Ureter (tissue), 1 donor: ENCODE results near the gene P2RX7. TPM values are rescaled to one million over a fixed set of nuclear protein-coding genes. Genes with fewer than 3 reads are reported as not detected.
"Not testable (repeated sequence)": the region's sequence is repeated elsewhere in the genome, so short reads cannot be mapped to it uniquely, and the experiment has no call there.

Source experiments
- DNase-seq: peaks from one replicate; pipeline ENCODE4 v3.0.0-alpha.2; 2020; ENCODE audit warnings: low spot score
- total RNA-seq: library from RNA; stranded (reverse); gene quantifications from one replicate; pipeline ENCODE4 v1.2.4, GENCODE V29; 2023
- donor health status: DM: yes; HTN: yes; CAD: no.

The P2RX7 gene
- total RNA-seq, 1 donor from 2014 or later = 1.8 TPM

DNA sequence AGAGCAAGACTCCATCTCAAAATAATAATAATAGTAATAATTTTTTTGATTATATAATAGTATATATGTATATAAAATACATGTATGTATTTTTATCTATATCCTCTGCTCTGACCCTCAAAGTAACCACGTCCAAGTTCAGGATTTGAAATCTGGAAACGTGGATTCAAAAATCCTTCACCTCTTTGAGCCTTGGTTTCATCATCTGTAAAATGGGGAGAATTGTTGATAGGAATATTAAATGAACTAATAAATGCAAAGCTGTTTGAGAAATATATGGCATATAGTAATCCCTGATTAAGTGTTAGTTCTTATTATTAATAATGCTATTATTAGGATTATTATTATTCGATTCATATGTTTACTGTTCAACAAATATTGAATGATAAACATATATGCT, 2.6 kb downstream of the P2RX7 start:
- no peak for DNase-seq

- DNase-seq = no peak
Measured at GRCh38 chr12:121137512-121137911, 4.8 kb downstream of the P2RX7 start.

DNA sequence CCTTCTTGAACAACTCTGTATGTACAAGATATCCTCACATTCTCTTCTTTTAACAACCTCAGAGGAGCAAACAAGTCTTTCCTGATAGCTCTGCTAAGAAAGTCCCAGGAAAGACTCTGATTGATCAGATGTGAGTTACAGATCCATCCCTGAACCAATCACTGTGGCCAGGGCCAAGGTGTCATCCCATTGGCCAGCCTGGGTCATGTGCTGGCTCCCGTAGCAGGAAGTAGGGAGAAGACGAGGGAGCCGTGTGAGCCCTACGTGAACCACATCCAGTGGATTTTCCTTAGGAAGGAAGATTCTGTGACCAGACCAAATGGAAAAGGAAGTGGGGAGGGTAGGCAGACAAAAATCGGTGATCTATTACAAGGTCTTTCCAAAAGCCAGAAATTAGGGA, 5.6 kb downstream of the P2RX7 start:
- no peak for DNase-seq

DNA sequence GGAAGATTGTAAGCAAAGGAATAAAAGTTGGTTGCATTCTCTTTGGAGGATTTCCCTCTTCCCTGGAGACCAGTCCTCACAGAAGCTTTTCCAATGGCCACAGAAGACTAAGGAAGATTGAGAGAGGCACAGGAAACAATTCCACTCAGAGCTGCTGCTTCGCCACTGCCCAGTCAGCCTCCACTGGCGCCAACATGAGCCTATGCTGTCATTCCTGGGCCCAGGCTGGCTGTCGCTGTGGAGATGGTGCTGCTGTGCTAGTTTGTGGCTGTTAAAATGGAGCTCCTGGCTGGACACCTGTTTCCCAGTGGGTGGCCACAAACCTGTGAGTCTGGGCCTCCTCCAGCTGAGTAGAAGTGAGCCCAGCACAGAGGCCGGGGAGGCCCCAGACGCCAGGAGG, 6.6 kb downstream of the P2RX7 start:
- no peak for DNase-seq

DNA sequence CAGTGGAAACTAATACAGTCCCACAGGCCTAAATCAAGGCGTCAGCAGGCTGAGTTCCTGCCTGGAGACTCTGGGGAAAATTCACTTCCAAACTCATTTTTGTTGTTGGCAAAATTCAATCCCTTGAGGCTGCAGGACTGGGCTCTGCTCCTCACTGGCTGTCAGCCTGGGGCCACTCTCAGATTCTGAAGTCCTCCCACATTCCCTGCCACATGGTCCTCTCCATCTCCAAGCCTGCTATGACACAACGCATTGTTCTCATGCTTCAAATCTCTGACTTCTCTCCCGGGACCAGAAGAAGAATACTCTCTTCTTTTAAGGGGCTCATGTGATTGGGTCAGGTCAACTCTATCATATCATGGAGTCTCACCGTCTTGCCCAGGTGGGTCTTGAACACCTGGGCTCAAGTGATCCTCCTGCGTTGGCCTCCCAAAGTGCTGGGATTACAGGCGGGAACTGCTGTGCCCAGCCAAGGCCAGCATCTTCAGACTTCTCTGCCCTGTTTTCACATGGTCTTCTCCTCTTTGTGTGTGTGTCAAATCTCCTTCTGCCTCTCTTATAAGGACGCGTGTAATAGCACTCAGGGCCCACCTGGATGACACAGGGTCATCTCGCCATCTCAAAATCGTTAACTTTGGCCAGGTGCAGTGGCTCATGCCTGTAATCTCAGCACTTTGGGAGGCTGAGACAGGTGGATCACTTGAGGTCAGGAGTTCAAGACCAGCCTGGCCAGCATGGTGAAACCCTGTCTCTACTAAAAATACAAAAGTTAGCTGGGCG, 9.7 kb downstream of the P2RX7 start:
- no peak for DNase-seq

DNA sequence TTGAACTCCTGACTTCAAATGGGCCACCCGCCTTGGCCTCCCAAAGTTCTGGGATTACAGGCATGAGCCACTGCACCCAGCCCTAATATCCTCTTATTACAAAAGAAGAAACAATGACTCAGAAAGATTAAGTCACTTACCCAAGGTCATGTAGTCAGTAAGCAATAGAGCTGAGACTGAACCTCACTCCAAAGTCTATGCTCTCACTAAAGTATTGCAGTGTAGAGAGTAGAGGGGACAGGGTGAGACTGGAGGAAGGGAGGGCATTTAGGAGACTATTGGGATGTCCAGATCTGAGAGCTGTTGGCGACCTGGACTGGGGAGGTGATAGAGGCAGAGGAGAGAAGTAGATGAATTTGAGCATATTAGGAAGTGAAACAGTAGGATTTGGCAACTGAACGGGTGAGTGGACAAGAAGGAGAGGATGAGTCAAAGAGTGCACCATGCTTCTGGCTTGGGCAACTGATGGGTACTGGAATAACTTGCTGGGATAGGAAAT, 11.8 kb downstream of the P2RX7 start:
- no peak for DNase-seq

- DNase-seq = no peak
Measured at GRCh38 chr12:121145221-121145620, 12.5 kb downstream of the P2RX7 start.

GRCh38 chr12:121149289-121149688, 16.6 kb downstream of the P2RX7 start:
- not testable (repeated sequence) for DNase-seq

- no peak for DNase-seq
Measured at GRCh38 chr12:121154793-121155375, 22.2 kb downstream of the P2RX7 start.

DNA sequence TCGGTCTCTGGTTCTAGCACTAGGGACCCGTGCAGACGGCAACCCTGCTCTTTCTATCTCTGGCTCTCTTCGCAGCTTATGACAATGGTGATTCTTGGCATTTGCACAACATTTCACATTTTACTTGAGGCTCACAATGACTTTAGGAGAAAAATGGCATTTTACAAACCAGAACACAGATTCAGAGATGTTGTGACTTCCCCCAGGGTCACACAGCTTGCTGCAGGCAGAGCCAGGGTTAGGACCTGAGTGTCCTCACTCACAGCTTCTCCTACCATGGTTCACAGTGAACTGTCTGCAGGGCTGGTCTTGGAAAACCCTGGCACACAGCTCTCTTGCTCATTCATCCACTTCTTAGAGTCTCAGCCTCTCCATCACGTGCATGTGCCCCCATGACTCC, 23.7 kb downstream of the P2RX7 start:
- DNase-seq = no peak

GRCh38 chr12:121158085-121158484, 25.4 kb downstream of the P2RX7 start:
- DNase-seq = no peak

- DNase-seq = not testable (repeated sequence)
Measured at GRCh38 chr12:121158728-121159351, 26.2 kb downstream of the P2RX7 start.

GRCh38 chr12:121159467-121160307, 27.0 kb downstream of the P2RX7 start:
- no peak for DNase-seq

DNA sequence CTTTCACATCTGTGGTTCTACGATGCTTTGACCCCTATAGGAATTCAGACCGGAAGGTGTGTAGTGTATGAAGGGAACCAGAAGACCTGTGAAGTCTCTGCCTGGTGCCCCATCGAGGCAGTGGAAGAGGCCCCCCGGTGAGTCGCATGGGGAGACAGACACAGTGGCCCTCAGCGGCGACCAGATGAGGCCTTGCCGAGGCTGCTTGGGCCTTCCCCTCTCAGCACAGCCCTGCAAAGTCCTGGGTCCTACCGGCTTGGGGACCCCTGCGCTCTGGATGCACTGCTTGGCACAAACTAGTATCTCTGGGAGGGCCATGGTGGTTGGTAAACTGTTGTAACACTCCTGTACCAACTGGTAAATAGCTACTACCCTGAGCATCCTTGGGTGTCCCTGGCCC, 29.7 kb downstream of the P2RX7 start:
- no peak for DNase-seq

- no peak for DNase-seq
Measured at GRCh38 chr12:121162985-121163384, 30.3 kb downstream of the P2RX7 start.

DNA sequence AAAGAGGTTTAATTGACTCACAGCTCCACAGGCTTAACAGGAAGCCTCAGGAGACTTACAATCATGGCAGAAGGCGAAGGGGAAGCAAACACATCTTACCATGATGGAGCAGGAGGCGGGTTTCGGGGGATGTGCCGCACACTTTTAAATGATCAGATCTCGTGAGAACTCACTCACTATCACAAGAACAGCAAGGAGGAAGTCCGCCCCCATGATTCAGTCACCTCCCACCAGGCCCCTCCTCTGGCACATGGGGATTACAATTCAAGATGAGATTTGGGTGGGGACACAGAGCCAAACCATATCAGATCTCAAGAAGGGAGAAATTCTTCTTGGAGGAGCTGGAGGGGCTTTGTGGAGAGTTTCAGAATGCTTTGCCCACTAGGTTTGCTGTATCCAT, 32.2 kb downstream of the P2RX7 start:
- not testable (repeated sequence) for DNase-seq

- no peak for DNase-seq
Measured at GRCh38 chr12:121165316-121165715, 32.6 kb downstream of the P2RX7 start.

GRCh38 chr12:121166356-121166755, 33.7 kb downstream of the P2RX7 start:
- no peak for DNase-seq

DNA sequence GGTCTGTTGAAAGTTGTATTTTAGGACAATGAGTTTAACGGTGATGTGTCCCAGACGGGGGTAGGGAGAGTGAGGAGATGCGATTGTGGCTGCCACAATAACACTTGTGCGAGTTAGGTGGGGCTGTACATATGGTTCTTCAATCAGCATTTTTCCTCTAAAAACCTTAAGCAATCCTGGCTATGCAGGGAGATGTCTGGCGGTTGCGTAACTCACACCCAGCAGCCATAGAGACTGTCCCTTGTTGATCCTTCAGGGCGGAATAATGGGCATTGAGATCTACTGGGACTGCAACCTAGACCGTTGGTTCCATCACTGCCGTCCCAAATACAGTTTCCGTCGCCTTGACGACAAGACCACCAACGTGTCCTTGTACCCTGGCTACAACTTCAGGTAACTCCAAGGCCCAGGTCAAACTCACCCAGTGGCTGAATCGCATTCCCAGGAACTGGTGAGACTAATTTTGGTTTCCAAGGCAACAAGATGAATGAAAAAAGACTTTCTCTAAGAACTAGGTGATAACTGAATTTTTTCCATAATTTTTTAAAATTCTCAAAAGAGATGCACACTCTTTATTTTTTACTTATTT, 34.6 kb downstream of the P2RX7 start:
- DNase-seq = no peak

GRCh38 chr12:121167951-121168350, 35.3 kb downstream of the P2RX7 start:
- no peak for DNase-seq

DNA sequence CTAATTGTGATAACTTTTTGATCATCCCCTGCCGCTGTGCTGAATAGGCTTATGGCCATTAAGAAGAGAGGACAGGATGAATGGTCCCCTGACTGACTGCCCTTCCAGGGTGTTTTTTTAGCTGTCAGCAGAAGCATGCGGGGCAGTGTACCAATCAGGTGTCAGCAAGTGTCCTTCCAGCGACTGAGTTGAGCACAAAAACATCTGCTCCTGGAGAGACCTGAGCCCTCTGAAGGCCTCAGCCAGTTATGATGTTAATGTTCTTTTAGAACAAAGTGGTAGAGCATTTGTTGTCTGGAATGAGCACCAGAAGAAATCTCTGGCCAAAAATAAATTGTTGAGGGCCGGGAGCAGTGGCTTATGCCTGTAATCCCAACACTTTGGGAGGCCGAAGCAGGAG, 37.5 kb downstream of the P2RX7 start:
- DNase-seq = no peak
